NCI-H187 treated with DMSO at 0.1 percent for 48 hours (cell line): ENCODE results near the gene TUT4.

Source experiments
- DNase-seq: peaks from one replicate; lab custom pipeline; 2025; lab: John Stamatoyannopoulos, UW

TUT4 gene

GRCh38 chr1:52404116-52404974, 148.5 kb downstream of the TUT4 start, which contains the start of the genes ORC1 and PRPF38A:
Gene ORC1, minus strand, starts transcription at chr1:52404423. Its CDS starts 2,200 bp downstream, at chr1:52402223.
Gene PRPF38A, plus strand, starts transcription at chr1:52404602. Its CDS starts 148 bp downstream, at chr1:52404750.
- DNase-seq, result peak; percentile 94

- no peak for DNase-seq
Measured at GRCh38 chr1:52403566-52404115, 149.3 kb downstream of the TUT4 start.

GRCh38 chr1:52402860-52403240, 150.0 kb downstream of the TUT4 start:
- no peak for DNase-seq

- no peak for DNase-seq
Measured at GRCh38 chr1:52400131-52400530, 152.8 kb downstream of the TUT4 start.

- no peak for DNase-seq
Measured at GRCh38 chr1:52399629-52400028, 153.3 kb downstream of the TUT4 start.

- no peak for DNase-seq
Measured at GRCh38 chr1:52393174-52393573, 159.7 kb downstream of the TUT4 start.

- no peak for DNase-seq
Measured at GRCh38 chr1:52386458-52386857, 166.4 kb downstream of the TUT4 start.

GRCh38 chr1:52385376-52385775, 167.5 kb downstream of the TUT4 start:
- DNase-seq, result no peak
